HG02642 (cell line): Measurements from ENCODE around the gene AMFR.

Experiments
- ATAC-seq: cut with Tn5 transposase; IDR thresholded peaks from one replicate; pipeline ENCODE4 v1.9.1; 2021; ENCODE audit warnings: mild to moderate bottlenecking; ENCODE audit not compliant: unreplicated experiment, poor library complexity

AMFR gene

DNA sequence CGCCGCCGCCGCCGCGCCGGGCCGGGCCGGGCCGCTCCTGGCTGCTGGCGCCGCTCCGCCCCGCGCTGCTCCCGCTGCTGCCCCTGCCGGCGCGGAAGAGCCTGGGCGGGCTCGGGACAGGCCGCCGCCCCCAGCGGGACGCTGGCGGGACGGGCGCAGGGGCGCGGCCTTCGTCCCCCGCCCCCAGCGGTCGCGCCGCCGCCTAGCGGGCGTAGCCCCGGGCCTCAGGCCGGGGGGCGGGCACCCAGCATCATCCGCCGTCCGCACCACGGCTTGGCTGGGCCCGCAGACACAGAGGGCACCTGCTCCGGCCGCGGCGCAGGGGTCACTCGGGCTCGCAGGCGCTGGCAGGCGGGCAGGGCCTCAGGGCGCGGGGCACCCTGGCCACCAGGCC is at the start of gene AMFR:
TSS of gene AMFR (minus strand) at position 107 of the 394 bp plus-strand sequence. CDS start 218 bp downstream, outside the sequence.
- peak; percentile 85 for ATAC-seq

DNA sequence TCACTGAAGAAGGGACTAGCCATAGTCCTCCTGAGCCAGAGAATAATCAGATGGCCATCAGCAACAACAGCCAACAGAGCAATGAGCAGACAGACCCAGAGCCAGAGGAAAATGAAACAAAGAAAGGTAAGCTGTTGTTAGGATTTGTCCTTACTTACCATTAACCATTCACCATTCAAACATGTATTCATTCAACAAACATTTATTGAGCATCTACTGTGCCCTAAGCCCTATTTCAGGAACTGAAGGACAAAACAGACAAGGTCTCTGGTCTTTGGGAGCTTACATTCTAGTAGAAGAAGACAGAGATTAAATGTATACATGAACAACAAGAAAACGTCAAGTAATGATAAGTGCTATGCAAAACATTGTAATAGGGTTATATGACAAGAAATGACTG is 45.3 kb upstream of the AMFR start:
- ATAC-seq = no peak

DNA sequence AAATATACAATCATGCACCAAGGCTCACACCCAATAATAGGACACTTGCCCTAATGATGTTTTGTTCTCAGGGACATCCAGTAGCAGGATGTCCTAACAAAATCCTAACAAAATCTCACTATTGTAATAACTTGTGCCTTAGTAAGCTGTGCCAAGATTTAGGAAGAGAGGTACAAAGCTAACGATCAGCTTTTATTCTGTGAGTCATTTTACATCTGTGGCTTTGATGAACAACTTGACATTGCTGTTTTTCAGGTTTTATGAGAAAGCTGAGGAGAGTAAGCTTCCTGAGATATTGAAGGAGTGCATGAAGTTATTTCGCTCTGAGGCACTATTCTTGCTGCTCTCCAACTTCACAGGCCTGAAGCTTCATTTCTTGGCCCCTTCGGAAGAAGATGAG is 44.9 kb upstream of the AMFR start:
- no peak for ATAC-seq

DNA sequence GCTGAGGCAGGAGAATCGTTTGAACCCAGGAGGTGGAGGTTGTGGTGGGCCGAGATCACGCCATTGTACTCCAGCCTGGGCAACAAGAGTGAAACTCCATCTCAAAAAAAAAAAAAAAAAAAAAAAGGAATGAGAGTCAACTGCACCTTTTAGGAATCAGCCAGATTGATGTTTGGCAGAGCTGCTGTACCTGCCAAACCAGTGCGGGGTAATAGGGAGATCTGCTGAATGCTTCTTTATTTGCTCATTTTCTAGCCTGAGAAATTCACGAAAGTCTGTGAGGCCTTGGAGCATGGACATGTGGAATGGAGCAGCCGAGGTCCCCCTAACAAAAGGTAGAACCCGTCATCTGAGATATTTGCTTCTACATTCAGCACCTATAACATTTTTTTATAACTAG is 44.4 kb upstream of the AMFR start:
- no peak for ATAC-seq

DNA sequence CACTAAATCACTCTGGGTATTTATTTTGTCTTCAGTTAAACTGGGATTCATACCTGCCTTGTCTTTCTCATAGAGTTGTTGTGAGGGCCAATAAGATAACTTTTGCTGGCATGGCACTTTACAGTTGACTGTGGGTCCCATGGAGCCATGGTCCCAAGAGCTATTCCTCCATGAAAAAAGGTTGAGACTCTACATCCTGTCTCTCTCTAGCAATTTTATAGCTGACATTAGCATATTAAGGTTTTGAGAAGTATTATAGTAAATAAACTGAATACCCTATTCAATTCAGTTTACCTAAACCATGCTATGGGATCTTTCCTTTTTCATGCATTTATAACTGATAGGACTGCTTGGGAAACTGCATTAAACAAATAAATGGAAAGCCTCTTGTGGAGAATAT is 43.5 kb upstream of the AMFR start:
- ATAC-seq = no peak

DNA sequence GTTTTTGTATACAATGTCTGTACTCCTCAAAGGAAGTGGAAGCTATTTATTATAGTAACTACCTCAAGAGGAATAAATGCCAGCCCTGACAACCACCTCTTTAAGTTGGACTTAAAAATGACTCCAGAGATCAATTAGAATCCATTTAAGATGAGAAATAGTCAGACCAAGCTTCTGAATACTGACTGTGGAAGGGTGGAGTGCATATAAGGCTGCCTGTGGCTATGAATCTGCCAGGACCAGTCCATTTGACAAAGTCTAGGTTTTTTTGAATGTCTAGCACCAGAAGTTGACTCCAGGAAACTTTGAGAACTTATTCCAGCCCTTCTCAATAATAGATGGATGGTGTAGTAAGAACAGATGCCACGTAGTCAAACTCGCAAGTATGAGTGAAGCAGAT is 41.0 kb upstream of the AMFR start:
- no peak for ATAC-seq

DNA sequence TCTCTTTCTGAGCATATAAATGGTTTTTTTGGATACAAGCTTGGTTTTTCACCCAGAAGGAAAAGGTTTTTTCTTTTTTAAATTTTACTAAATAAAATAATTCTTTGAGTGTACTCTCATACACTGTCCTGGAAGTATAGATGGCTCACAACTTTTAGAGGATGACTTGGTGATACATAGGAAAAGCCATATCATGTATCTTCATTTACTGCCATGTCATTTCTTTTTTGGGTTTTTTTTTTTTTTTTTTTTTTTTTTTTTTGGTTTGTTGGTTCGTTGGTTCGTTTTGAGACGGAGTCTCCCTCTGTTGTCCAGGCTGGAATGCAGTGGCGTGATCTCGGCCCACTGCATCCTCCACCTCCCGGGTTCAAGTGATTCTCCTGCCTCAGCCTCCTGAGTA is 37.8 kb upstream of the AMFR start:
- no peak for ATAC-seq

DNA sequence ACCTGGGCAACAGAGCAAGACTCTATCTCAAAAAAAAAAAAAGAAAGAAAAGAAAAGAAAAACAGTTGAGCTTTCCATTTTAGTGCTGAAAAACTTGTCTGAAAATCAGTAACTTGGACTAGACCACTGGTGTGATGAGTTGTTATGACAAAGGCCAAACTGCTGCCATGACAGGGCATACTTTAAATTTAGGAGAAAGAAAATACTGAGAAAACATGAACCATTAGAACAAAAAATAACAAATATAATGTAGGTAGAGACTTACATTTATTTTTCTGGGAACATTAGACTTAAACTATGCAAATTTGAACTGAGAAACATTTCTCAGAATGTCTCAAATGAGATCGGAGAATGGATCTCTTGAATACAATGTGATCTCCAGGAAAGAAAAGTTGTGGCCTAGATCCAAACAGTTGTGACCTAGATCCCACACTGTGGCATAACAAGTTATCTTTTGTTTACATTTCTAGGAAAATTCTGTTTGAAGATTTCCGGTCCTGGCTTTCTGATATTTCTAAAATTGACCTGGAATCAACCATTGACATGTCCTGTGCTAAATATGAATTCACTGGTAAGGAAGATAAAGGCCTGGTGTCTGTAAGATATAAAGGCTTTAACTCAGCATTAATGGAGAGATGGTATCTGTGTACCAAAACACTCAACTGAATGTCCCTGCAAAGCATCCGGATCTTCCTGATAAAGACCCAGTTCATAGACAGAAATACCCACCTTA is 36.9 kb upstream of the AMFR start:
- no peak for ATAC-seq

DNA sequence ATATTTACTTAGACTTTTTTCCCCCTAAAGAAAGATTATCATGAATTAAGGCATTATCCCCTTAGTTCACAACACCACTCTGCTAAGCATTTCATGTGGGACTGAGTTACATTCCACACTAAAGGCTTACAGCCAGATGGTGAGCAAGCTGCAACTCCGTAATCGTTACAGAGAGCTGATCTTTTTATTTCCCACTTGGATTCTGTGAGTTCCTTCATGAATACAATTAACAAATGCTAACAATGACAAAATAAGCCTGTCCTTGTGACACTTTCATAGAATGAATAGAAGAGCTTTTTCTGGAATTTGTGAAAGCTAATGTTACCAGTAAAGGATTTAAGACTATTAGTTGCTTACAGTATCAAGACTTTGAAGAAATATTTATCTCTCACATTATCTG is 34.8 kb upstream of the AMFR start:
- no peak for ATAC-seq

DNA sequence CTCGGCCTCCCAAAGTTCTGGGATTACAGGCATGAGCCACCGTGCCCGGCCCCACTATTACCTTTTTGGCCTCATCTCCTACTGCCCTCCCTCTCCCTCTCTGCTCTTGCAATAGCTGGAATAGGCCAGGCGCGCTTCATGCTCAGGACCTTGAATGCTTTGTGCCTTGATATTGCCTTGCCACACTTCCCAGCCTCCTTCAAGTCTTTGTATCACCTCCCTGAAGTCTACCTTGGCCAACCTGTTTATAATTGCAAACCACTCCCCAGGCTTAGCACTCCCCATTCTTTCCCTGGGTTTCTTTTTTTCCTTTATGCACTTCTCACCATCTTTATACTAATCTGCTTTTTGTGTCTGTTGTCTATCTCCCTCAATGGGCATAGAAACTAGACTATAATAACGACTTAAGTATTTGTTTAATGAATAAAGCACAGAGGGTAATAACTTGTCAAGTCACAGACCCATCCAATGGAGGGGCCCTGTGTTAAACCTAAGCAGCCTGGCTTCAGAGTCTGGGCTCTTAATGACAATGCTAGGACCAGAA is 32.7 kb upstream of the AMFR start:
- no peak for ATAC-seq

DNA sequence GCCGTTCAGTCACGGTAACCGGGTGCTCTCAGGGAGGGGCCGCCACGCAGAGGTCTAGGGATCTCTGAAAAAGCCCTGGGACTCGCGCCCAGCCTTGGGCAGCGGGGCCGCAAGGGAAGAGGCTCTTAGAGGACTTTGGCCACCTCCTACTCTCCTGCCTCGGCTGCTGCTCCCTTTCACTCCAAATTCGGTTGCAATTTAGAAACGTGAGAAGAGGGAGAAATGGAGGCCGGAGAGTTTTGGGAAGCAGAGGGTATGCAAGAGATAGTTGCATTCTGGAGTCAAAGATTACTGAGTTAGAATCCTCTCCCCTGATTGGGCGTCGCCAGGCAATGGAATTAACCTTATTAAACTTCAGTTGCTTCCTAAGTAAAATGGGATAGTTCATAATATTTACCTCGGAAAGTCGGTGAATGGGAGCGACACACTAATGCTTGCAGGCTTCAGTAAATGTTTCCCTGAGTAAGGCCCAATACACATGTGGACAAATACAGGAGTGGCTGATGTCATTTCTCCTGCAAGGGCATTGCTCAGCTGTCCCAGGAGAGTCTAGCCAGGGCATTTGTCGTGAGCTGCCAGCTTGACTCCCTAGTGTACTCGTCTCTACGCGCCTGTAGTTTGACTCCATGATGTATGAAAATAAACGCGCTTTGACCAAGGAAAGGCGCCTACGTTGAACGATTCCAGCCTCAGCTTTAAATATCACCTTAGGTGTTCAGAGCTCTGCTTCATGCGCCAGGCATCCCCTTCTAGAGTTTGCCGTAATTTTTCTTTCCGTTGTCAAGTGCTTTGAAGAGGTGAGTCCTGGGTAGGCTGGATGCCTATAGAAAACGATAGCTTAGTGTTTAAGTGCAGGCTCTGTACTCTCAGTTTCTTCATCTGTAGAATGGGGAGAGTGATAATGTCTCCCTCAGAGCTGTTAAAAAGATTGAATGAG is 26.7 kb upstream of the AMFR start:
- ATAC-seq = peak; percentile 45

DNA sequence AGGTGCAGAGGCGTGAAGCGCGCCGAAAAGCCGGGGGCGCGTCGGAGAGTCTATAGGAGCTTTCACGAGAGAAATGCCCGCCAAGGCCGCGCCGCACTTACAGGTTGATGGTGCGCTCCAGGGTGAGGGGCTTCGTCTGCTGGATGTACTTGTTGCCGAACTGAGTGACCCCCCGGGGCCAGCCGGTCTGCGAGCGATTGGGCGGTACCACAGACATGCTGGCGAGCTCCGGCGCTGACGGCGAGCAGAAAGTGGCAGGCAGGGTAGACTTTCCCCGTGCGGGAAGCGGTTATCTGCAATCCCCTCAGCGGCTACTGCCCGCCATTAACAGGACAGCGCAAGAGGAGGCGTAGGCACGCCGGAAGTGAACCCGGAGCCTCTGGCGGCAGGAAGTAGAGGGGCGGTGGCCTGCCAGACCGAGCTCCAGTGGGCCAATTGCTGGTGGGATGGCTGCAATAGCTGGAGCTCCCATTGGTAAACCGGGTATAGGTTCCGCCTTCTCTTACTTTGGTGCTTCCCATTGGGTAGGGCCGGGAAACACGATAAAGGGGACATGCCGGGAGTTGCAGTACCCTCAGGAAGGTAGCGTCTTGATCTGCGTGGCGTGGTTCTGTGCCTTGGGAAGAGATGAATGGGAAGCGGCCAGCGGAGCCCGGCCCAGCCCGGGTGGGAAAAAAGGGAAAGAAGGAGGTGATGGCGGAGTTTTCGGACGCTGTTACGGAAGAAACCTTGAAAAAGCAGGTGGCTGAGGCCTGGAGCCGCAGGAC is 25.8 kb upstream of the AMFR start, which contains the start of the genes NUDT21 and OGFOD1:
TSS of gene NUDT21 (minus strand) at position 347 of the 767 bp plus-strand sequence. CDS start at position 217, 130 bp downstream.
TSS of gene OGFOD1 (plus strand) at position 569 of the 767 bp plus-strand sequence. CDS start at position 628, 59 bp downstream.
- peak; percentile 97 for ATAC-seq

DNA sequence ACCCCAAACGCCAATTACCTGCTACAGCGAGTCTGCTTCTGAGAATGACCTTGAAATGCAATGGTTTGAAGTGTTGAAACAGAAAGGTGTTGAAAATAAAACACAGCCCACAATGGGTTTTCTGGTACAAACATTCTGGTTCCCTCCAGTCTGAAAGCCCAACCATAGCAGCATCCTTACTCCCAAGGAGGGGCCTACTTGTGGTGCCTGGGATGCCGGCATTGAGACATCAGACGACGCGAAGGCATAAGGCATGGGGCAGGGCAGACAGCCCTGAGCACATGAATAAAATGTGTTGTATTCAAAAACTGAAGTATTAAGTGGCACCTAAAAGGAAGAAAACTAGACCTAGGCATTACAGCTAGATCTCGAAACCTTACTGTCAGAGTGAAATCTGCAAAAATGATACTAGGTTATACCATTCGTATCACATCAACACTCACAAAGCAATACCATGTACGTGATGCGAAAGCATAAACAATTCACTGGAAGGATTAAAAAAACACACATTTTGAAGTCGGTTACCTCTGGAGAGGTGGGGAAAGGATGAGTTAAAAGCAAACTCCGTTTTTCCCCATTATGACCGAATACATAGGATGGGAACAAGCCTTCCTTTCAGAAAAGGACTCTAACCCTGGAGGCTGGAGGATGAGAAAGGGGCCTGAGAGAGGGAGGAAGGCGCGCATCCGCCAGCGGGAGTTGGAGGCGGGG is 25.1 kb upstream of the AMFR start:
- no peak for ATAC-seq

DNA sequence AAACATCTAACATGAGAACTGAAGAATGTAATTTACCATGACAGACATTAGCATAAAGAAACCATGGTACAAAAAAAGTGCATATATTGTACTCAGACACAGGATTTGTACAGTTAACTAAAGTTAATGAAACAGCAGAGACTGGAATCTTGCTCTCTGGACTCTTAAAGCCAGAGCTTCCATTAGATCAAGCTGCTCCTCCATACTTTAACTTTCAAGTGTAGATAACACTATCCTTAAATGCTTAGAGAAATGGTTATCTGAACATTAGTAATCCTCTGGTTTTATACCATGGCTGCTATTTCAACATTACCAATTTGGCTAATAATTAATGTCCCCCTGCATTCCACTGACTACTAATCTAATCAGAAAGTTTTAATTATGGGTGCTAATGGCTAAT is 22.7 kb upstream of the AMFR start:
- ATAC-seq = no peak

DNA sequence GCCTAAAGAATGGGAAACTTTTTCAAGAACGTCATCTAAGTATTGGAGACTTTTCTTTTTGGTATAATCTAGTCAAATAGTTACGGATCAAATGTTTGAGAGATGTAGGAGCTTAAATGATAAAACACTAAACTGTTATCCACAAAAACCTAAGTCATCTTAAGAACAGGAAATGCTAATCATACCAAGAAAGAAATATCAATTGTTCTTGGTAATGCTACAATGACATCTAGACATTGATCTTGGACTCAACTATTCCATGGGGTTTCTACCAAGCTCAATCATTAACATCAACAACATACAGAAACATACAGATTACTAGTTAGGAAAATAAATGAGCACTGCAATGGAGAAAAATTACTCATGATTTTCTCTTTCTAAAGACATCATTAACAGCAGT is 21.9 kb upstream of the AMFR start:
- no peak for ATAC-seq

DNA sequence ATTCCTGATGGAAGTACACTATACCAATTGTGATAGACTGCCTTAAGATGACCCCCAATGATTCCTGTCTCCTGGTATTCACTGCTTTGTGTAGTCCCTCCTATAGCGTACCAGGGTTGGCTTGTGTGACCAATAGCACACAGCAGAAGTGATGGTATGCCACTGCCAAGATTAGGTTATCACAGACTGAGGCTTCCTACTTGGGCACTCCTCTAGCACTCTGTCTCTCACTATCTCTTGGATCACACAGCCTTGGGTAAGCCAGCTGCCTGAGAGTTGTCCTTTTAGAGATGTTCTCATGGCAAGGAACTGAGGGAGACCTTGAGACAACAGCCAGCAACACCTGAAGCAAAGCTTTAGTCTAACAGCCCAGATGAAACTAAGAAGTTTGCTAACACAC is 12.7 kb upstream of the AMFR start:
- ATAC-seq = no peak

DNA sequence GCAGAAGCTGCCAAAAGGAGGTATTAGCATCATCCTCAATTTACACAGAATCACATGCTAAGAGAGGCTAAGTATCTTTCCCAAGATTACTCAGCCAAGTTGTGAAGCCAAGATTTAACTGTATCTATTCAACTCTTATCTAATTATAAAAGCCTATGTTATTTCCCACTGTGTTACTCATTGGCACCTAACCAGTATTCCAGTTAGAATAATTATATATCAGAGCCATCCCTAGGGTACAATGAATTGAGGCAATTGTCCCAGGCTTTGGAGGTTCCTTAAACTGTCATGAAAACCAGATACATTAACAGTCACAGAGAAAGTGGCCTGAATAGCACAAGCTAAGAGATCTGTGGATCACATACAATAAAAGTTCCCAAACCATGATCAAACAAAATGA is 10.9 kb upstream of the AMFR start:
- no peak for ATAC-seq

DNA sequence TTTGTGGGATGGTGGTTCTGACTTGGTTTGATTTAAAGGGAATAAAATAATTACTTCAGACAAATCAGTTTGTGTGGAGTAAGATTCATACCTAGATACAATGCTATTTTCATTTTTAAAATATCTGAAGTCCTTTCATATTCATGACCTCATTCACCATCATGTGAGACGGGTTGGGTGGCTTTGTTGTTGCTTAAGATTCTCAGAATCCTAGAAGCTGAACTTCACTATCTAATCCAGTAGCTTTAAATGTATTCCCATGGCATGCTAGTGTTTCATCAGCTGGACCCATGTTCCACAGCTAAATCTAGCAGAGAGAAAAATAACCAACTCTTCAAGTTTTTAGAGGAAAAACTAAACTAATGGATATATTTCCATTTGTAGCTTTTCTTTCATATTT is 2.7 kb upstream of the AMFR start:
- no peak for ATAC-seq

DNA sequence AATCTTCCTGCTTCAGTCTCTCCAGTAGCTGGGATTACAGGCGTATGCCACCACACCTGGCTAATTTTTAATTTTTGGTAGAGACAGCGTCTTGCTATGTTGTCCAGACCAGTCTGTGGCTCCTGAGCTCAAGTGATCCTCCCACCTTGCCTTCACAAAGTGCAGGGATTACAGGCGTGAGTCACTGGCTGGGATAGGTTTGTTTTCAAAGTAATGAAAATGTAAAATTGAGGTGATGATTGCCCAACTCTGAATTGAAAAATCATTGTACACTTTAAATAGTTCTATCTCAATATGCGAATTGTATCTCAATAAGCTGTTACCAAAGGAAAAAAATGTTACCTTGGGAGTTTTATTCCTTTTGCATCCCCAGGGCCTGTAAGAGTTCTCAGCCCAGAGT is 1.2 kb upstream of the AMFR start:
- no peak for ATAC-seq
